GM20431 (cell line): ENCODE results near the gene N4BP2.

Source experiments
- in situ Hi-C: fragments of 300-500 bp; cut with MseI, MboI; formaldehyde crosslinking; loops from one replicate; pipeline ENCODE4 v1.15.0; 2020; ENCODE audit warnings: low sequenced_read_pairs; ENCODE audit not compliant: unreplicated experiment

N4BP2 gene

DNA sequence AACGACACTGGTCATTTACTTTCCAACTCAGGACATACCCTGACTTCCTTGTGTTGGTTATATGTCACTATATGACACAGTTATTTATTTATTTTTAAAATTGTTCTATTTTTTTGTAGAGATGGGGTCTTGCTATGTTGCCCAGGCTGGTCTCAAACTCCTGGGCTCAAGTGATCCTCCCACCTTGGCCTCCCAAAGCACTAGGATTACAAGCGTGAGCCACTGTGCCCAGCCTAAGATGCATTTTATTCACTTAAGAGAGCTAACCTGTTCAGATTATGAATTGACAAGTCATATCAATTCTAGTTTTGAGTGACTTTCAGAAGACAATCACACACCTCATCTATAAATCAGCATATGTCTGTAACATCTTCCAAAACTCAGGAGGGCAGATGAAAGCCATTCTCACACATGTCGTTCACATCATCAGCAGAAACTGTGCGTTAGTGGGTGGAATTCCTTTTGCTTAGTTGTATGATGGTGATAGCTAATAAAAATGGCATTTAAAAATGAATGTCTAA is 130.8 kb downstream of the N4BP2 start:
- in situ Hi-C loops = no loop called here

DNA sequence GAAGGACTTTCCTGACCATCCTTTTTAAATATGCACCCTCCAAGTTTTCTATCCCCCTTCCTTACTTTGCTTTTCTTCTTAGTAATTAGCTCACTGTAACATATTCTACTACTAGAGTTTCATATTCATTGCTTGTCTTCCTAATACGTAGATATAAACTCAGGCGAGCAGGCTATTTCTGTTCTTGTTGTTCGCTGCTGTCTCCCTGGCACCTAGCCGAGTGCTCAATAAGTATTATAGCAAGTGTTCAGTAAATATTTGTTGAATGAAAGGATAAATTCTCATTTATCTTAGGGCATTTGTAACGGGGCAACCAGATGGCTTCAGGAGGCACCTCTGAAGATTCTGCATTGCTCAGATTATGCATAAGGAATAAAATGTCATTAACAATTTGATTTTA is 133.4 kb downstream of the N4BP2 start:
- in situ Hi-C loops = no loop called here

DNA sequence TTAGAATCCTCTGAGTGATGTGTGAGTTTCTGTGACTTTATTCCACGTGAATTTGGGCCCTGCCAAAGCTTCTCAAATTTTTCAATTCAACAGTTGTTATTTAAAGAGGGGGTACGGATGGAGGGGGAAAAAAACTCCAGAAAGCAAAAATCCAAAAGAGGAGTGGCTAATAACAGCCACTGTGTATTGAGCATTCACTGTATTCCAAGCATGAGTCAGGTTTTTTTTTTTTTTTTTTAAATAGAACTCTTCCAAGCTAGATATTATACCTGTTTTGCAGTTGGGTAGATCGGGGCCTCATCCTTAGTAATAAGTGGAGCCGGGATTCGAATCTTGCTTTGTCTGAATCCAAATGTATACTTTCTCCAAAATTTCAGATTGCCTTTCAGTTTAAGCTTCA is 133.8 kb downstream of the N4BP2 start:
- in situ Hi-C loops = no loop called here

DNA sequence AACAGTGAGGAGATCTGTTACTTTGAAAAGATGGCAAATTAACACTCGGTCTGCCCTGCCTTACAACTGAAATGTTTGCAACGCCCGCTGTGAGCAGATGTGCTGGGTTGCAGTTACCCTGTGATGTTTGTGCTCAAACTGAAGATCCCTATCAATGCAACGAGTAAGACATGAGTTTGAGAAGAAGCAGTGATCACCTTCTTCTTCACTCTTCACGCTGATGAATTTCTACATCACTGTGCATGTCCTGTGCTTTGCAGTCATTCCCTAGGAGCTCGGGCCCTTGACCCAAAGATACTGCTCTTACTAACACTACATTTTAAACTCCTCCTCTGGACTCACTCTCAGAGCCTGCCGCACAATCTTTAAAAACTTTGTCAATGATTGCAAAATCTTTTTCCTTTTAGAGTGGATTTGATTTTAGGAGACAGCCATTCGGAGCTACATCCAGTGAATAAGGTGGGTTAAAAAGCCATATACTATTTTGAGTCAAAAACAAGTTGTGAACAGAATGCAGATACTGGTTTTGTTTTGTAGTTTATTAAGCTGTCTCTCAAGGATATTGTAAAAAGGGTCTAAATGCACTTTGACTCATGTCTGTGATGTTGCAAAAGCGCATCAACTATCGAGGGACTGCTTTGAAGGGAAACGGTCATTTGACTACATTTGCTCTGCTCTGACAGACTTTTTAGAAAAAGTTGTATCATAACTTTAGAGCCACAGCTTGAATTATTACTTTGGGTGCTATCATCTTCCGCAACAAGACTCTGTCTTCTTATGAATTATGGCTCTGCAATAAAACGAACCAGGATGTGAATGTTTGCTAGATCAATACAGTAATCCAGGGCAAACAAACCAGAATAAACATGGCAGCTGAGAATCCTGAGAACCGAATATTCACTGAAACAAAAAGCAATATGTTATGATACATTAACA is 134.5 kb downstream of the N4BP2 start:
- in situ Hi-C loops = no loop called here

DNA sequence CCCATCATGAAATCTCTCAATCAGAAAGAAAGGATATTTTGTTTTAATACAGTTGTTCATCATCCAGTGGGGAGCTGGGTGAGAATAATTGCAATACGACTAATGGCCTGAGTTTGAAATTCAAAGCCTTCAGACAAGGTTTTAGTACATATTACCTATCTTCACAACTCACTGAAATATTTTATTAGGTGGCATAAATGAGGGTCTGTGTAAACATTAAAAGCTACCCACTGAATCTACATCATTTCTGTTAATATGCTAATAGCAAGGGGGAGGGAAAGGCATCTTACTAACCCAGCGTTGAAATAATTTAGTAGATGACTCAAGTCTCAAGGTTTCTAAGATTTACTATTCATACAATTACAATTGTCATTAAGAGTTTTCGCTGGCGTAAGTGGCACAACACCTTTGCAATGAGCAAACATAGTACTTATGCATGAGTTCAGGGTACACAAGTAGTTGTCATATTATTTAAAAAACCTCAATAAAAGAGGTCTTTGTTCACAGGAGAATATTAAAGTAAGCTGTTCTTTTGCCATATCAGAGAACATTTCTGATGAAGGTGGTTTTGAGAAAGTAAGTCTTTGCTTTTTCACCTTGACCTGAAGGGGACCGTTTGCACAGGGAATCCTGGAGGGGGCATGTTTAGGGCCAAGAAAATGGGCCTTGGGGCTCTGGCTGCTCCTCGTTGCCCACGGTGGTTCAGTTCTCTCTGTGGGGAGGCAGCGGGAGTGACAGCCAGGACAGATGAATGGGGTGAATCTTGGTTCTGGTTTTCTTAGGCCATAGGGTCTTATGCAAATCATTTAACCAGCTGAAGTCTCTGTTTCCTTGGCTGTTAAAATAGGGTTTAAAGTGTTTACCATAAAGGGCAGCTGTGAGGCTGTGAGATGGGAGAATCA is 135.7 kb downstream of the N4BP2 start:
- in situ Hi-C loops = no loop called here

DNA sequence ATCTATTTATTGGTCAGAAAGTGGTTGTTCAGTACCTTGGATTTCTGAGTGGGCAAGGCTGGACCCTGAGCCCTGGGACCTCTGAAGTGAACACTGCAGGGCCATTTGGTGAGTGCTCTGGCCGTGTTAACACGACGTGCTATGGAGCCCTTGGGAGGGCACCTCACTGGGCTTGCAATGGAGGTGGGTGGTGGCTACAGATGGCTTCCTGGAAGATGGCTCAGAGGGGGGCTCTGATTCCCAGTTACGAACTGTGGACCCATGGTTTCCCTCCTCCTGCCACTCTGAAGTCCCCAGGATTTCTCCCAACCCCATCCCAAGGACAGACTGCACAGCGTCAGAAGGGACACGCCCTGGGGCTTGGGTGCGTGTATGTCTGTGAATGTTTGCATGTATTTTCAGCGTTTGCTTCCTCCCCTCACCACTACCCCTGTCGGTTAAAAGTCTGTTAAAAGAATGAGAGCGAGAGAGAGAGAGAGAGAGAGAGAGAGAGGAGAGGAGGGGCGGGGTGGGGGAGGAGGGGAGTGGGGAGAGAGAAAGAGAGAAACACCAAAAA is 136.4 kb downstream of the N4BP2 start:
- in situ Hi-C loops = no loop called here

DNA sequence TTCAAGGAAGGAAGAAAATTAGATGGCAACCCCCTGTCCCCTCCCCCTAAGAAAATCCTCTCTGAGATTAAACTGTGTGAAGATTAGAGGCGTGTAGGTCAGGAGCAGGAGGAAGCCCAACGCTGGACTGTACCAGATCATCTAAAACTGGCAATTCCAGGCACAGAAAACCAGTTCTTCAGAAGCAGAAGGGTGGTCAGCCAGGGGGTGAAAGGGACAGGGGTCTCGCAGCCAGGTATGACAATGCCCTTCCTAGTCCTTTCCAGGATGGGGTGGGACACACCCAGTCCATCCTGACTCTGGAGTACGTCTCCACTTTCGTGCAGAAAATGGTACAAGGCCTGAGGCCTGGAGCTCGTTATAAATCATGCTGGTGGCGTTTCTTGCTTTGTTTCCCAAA is 136.9 kb downstream of the N4BP2 start:
- in situ Hi-C loops = no loop called here

DNA sequence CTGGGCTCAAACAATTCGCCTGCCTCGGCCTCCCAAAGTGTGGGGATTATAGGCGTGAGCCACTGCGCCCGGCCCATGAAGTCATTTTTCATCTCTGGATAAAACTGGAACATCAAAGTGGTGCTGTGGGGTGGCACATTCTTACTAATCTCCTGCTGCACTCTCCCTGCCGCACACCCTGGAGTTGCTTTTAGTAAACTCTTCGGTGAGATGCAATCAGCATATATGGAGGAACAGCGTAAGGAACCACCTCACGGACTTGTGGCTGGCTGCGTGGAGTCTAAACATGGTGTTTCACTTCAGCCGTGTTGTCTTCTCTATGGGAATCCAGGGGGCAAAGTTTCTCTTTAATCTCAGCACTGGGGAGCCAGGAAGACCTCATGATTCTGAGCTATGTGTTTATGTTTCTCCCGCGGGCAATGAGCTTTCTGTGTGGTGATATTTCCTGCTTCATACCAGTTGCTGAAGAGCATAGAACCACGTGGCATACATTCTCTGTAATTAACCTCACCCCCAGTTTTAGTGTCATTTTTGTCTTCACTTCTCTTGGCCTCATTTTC is 138.0 kb downstream of the N4BP2 start:
- in situ Hi-C loops = no loop called here

DNA sequence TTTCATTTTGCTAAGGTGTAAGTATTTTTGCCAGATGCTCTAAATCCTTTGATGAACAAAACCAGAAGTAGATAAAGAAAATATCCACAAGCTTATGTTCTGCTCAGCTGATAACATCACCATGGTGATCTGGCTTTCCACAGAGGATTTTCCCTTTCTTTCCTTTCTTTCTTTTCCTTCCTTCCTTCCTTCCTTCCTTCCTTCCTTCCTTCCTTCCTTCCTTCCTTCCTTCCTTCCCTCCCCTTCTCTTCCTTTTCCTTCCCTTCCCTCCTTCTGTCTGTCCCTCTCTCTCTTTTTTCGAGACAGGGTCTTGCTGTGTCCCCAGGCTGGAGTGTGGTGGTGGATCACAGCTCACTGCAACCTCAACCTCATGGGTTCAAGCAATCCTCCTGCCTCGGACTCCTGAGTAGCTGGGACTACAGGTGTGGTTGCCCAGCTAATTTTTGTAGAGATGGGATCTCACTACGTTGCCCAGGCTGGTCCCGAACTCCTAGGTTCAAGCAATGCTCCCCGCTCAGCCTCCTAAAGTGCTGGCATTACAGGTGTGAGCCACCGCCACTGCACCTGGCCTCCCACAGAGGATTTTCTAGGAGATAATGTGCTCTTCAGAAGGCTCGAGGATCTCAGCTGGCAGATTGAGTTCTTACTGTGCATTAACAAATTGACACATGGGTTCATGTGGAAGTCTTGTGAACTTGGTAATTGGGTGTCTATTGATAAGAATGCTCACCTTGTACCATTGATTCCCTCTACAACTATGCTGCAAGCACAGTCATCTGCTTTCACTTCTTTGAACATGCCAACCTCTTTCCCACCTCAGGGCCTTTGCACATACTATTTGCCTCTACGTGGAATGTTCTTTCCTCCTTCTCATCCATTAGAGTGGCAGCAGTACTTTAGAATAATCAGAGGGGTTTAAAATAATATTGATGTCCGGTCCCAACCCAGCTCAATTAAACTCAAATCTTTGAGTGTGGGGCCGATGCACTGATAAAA is 138.8 kb downstream of the N4BP2 start:
- in situ Hi-C loops = no loop called here

DNA sequence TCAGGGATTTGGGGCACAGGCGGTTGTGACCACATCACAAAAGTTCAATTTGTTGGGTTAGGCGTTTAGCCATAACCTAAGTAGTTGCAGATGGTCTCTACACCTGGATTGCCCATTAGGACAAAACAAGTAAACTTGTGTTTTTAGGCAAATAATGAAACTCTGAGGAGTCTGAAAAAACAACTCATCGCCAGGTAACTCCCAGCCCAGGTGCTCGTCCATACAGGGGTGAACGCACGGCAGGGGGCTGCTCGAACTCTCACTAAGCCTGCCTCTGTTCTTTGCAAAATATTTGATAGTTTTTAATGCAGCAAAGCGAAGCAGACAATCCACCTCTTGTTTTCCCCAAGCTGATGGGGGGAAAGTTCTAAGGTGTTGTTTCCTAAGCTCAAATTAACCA is 139.6 kb downstream of the N4BP2 start:
- in situ Hi-C loops = no loop called here

DNA sequence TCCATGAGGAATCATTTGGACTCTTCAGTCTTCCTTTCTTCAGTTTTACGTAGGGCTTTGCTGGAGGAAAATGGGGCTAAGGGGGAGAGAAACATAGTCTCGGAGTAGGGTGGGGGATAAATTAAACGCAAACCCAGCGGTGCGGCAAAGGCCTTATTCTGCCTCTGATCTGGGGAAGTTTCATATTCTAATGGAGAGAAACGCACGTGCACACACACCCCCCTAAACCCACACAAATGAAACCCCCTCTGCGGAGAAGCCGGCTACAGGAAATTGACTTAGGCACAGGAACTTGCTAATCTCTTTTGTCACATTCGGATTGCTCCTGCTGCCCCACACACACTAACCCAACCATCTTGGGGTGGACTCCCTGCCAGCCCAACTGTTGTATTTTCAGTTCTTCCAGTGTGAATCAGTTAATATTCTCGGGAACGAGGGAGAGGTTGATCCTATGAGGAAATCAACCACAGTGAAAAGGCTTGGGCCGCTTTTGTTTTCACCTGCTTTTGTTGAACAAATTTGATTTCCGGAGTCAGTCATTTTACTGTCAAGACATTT is 140.2 kb downstream of the N4BP2 start, which contains the start of gene RHOH:
TSS of gene RHOH (plus strand) at position 308 of the 558 bp plus-strand sequence. CDS start 46,356 bp downstream, outside the sequence.
- in situ Hi-C loops = no loop called here

DNA sequence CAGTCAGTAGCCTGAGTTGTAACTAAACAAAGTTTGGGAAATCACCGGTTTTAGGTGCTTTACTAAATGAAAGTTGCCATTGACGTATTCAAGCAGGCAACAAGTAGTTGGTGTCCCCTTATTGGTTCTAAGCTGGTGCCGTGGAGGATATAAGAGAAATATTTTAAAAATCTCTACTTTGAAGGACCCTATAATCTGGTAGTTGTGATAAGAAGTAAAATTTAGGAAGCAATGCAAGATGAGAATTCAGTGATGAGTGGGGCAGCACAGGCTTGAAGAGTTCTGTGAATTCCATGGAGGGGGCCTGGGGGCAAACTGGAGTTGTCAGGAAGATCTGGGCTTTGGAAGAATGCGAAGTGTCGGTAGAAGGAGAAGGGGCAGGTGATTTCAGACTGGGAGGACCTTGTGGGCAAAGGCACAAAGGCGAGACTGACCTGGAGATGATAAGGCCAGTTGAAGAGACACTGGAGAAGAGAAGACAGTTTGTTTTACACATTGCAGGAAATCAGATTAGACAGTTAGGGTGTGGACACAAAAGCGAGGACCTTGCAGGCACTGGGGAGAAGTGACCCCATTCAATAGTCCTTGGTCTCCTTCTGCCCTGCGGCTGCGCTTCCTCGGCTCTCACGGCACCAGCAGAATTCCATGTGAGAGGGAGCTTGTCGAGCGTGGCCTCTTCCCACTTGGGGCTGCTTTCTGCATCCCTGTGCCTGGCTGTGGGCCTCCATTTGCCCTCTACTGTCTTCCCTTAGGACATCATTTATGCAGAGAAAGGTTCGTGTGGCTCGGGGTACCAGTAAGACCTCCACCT is 141.4 kb downstream of the N4BP2 start:
- in situ Hi-C loops = no loop called here

DNA sequence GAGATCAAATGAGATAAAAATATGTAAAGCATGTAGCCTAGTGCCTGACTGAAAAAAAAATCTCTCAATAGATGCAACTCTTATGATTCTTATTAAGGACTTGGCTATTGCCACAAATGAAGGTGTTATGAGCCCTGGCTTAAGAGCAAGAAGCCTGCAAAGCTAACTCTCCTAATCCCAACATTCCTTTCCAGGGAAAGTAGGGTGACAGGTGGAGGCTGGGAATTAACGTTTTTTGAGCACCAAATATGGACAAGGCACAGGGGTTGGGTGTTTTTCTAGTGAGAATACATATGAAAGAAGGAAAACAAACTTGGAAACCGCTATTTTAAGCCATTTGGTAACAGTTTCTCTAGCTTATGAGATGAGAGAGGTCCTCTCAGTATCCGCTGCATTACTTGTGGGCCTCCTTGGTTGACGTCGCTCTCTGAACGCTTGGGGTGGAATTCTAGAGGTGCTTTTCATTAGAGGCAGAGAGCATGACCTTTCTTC is 142.6 kb downstream of the N4BP2 start:
- in situ Hi-C loops = no loop called here

DNA sequence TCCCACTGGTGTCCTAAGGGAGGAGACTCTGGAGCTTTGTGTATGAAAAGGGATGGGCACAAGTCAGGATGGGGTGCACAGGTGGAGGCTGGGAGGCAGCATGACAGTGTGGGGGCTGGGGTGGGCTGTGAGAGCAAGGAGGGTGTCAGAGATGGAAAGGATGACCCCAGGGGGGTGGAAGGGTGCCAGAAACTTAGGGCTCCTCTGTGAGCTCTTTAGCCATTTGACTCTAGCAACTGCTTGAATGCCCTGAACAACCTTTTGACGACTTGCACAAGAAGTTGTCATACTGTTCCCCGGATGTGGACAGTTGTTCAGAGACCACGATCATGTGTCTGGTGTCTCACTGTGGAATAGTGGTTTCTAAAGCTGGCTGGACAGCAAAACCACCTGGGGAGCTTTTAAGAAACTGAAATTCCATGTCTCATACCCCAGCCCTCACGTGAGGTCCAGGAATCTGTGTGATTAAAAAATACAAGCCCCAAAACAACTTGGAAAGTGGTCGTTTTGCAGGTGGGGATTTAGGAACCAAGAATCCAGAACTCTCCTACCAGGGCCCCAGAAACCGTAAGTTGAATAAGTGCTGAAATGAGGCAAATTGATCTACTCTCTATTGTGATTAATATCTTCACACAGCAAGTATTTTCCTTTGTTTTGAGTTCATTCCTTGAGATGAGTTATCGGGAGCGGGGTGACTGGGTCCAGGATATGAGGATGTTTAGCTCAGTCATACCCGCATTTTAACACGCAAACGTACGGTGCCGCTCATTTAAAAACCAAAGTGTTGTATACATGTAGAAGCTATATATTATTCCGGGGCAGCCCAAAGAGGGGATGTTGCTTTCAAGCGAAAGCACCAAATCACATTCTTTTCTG is 143.6 kb downstream of the N4BP2 start:
- in situ Hi-C loops = no loop called here

DNA sequence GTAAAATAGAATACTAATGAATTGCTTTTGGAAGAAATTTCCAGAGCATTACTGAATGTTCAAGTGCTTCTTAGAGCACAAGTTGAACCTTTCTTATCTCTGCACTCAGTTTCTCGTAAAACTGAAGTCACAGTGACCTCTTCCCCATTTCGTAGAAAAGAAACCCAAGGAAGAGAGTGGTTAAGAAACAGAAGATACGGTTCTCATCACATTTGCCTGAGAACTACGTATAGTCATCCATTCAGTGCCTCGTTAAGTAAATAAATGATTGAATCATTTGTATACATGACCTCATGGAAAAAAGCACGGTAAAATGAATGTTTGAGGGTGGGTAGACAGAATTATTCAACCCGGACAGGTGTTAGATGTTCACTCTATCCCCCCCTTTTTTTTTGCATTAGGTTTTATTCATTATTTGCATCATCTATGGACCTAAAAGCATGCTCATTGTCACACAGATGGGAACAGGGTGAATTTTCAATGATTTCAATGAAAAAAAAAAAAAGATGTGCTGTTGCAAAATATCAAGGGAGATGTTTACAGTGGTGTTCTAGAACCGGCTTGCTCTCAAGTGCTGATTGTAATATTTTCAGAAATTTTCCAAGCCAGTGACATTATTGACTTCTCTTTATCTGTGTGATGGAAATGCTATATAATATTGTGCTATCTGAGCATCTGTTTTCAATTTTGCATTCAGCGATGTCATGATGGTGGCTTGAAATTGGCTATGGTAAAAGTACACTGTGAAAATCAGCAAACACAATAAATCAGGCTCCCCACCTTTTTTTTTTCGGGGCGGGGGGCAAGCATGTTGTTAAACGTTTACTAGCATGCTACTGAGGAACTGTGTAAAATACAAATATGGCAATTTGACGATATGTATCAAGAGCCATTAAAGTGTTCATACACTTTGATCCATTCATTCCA is 144.5 kb downstream of the N4BP2 start:
- in situ Hi-C loops = no loop called here

DNA sequence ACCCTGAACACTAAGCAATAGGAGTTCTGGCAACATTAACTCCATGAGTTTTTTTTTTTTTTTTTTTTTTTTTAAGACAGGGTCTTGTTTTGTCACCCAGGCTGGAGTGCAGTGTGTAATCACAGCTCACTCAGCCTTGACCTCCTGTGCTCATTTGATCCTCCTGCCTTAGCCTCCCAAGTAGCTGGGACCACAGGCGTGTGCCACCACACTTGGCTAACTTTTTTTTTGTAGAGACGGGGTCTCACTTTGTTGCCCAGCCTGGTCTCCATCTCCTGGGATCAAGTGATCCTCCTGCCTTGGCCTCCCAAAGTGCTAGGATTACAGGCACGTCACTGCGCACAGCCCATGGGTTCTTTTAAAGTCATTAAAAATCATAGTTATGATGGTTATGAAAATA is 145.2 kb downstream of the N4BP2 start:
- in situ Hi-C loops = no loop called here
